GM03348 (cell line): ENCODE measurements around the gene SCAPER.

Experiments used
- DNase-seq: peaks from one replicate; pipeline ENCODE4 v3.0.0; 2012; ENCODE audit warnings: low spot score

The SCAPER gene

GRCh38 chr15:76905013-76905839, at the start of gene SCAPER:
TSS of gene SCAPER (minus strand) at chr15:76905340. CDS start at chr15:76883817, 21,523 bp downstream.
- peak; percentile 97 for DNase-seq

- no peak for DNase-seq
Measured at GRCh38 chr15:76954744-76955143, 49.6 kb upstream of the SCAPER start.

- no peak for DNase-seq
Measured at GRCh38 chr15:76953913-76954312, 48.8 kb upstream of the SCAPER start.

GRCh38 chr15:76951220-76951619, 46.1 kb upstream of the SCAPER start:
- no peak for DNase-seq

- DNase-seq = no peak
Measured at GRCh38 chr15:76947454-76947853, 42.3 kb upstream of the SCAPER start.

- no peak for DNase-seq
Measured at GRCh38 chr15:76945494-76946093, 40.5 kb upstream of the SCAPER start.

GRCh38 chr15:76942331-76942730, 37.2 kb upstream of the SCAPER start:
- DNase-seq = no peak

GRCh38 chr15:76941636-76942035, 36.5 kb upstream of the SCAPER start:
- no peak for DNase-seq

- peak; percentile 40 for DNase-seq
Measured at GRCh38 chr15:76939715-76940114, 34.6 kb upstream of the SCAPER start.

- no peak for DNase-seq
Measured at GRCh38 chr15:76938752-76939151, 33.6 kb upstream of the SCAPER start.

- DNase-seq = no peak
Measured at GRCh38 chr15:76936671-76937070, 31.5 kb upstream of the SCAPER start.

GRCh38 chr15:76935620-76936019, 30.5 kb upstream of the SCAPER start:
- no peak for DNase-seq

- no peak for DNase-seq
Measured at GRCh38 chr15:76932135-76932966, 27.2 kb upstream of the SCAPER start.

- peak; percentile 97 for DNase-seq
Measured at GRCh38 chr15:76931397-76932134, 26.4 kb upstream of the SCAPER start, which contains the start of gene RCN2. TSS of gene RCN2 (plus strand) at chr15:76931749. CDS start at chr15:76931842, 93 bp downstream.

- DNase-seq = no peak
Measured at GRCh38 chr15:76930831-76931396, 25.8 kb upstream of the SCAPER start.

- no peak for DNase-seq
Measured at GRCh38 chr15:76929011-76929760, 24.0 kb upstream of the SCAPER start.

- no peak for DNase-seq
Measured at GRCh38 chr15:76928201-76928600, 23.1 kb upstream of the SCAPER start.

GRCh38 chr15:76916369-76916768, 11.2 kb upstream of the SCAPER start:
- no peak for DNase-seq

- no peak for DNase-seq
Measured at GRCh38 chr15:76913737-76914136, 8.6 kb upstream of the SCAPER start.

GRCh38 chr15:76912430-76912829, 7.3 kb upstream of the SCAPER start:
- DNase-seq = no peak

GRCh38 chr15:76905855-76906254, 715 bp upstream of the SCAPER start:
- DNase-seq = peak; percentile 5
